Stomach (tissue), 9 donors: ENCODE results near the gene SLC16A1. TPM values are rescaled to one million over a fixed set of nuclear protein-coding genes. Genes with fewer than 3 reads are reported as not detected.

Experiments used
- DNase-seq, 2 donors: peaks; one replicate each; pipeline versions ENCODE4 v3.0.0 to v3.0.0-alpha.2; 2013 to 2019
- H3K27ac ChIP-seq, 5 donors: fragments of 200-600 bp in 4 of 5; sonication (generic) in 4 of 5; one replicate each; pipeline ENCODE4 v1.5.1; 2013 to 2019; ENCODE audit warnings: mild to moderate bottlenecking in 1 of 5, moderate library complexity in 1 of 5
- H3K27me3 ChIP-seq, 3 donors: fragments of 200-600 bp; sonication (generic); one replicate each; pipeline ENCODE4 v1.5.1; 2017 to 2019; ENCODE audit warnings: mixed run types in 1 of 3
- H3K36me3 ChIP-seq, 4 donors: fragments of 200-600 bp; sonication (generic); 1 replicate in 3 of 4; 2 replicates in 1 of 4; pipeline ENCODE4 v1.5.1; 2016 to 2019
- H3K4me1 ChIP-seq, 4 donors: fragments of 200-600 bp; sonication (generic); one replicate each; pipeline ENCODE4 v1.5.1; 2016 to 2019
- H3K4me3 ChIP-seq, 4 donors: fragments of 200-600 bp; sonication (generic) in 3 of 4; one replicate each; pipeline ENCODE4 v1.5.1; 2016 to 2019; ENCODE audit warnings: mild to moderate bottlenecking in 1 of 4
- H3K9me3 ChIP-seq, 4 donors: fragments of 200-600 bp; sonication (generic); one replicate each; pipeline ENCODE4 v1.5.1; 2016 to 2019
- EP300 ChIP-seq: sonication (generic); formaldehyde crosslinking; IDR thresholded peaks from one replicate; pipeline ENCODE4 v1.6.1; 2017; ENCODE audit warnings: antibody characterized with exemption
- POLR2A ChIP-seq, 4 donors: fragments of 450-650 bp; IDR thresholded peaks; one replicate each; pipeline ENCODE4 v1.6.1; 2016; ENCODE audit warnings: antibody characterized with exemption in 4 of 4, control low read depth in 2 of 4, mild to moderate bottlenecking in 1 of 4, moderate library complexity in 1 of 4
- POLR2AphosphoS5 ChIP-seq, 3 donors: sonication (generic); formaldehyde crosslinking; IDR thresholded peaks; one replicate each; pipeline ENCODE4 v1.6.1; 2016; ENCODE audit warnings: antibody characterized with exemption in 3 of 3
- WGBS, 5 donors: extraction: QIAGEN DNeasy Blood & Tissue Kit in 3 of 5; methylation state at CpG; one replicate each; pipeline versions ENCODE4 v1.1.5 to v1.1.7; 2013 to 2018; 5-methylcytosine and 5-hydroxymethylcytosine counted together
- intact Hi-C: fragments of 100-400 bp; cut with DNase I; formaldehyde crosslinking; loops from one replicate; pipeline ENCODE4 v1.15.1; 2023; ENCODE audit warnings: low total_unique reads
- polyA plus RNA-seq, 3 donors: library from polyadenylated mRNA; stranded (reverse); fragments of 200-250 nt; gene quantifications; one replicate each; pipeline ENCODE4 v1.2.3, GENCODE V29; 2013
- total RNA-seq, 5 donors: library from RNA; depleted of rRNA; stranded (reverse); fragments of >200 nt; gene quantifications; one replicate each; pipeline versions ENCODE4 v1.1.0 to v1.2.3, GENCODE V29; 2014 to 2016
- TF ChIP-seq, protein P1 (sequence below), 7 experiments: fragments of 450-650 bp in 4 of 7; fragments of 200-600 bp in 3 of 7; sonication (generic) in 3 of 7; IDR thresholded peaks; one replicate each; pipeline ENCODE4 v1.5.1; 2016 to 2019; ENCODE audit warnings: antibody characterized with exemption in 7 of 7, control low read depth in 2 of 7, mild to moderate bottlenecking in 1 of 7
- donor health status: healthy with polysubstance abuse.
- donor health status: Bipolar disorder and iron deficiency.
- donor health status: healthy.

Gene SLC16A1
- total and polyA plus RNA-seq, 8 donors = 4.9 to 127 (median 13.2) TPM

DNA sequence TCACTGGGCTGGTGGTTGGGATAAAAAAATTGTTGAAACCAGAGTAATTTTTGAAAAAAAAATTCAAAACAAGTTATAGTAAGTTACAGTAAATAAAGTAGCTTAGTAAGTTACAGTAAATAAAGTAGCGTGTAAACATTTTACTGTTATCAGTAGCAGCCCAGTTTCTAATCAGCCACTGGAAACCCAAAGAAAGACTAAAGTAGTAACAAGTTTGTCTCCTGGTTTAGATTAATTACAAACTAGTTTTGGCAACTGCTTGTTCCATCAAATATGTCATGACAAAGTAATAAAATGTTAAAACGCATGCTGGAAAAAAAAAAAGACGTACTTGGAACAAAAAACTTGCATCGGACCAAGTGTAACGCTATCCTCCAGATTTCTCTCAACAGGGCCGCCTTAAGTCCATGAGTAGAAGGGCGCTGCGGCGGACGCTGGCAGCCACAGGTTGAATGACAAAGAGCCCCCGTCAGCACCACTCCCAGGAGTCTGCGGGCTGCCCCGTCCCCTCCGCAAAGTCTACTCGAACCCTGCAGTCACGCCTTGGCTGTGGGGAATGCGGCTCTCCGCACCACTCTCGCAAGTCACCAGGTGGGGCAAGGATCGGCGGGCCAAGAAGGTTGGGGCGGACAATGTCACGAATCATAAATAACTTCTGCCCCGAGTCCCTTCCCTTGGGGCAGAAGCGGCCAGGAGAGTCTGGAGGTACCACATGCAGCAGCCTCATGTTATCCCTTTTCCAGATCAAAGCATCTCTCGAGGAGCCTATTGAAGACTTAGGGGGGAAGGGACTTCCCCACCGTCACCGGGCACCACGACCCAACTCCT is 837 bp downstream of the SLC16A1 start:
- DNase-seq = peak; percentile 37 to 78
- H3K4me1 ChIP-seq = peaks cover 0 to 74% (median 38%) of the 10 kb centered on the region in 4 donors
- H3K27me3 ChIP-seq = no peaks in the 10 kb centered on the region
- intact Hi-C loops = loop anchor here (10.0 kb wide), 1 partner anchor 70 kb away; no protein-coding TSS in a partner anchor
- peak overlapping the region; percentile 64 to 94 (median 88) for H3K27ac ChIP-seq
- TF ChIP-seq POLR2AphosphoS5 (IDR thresholded peaks at IDR 0.05) = no peak
- TF ChIP-seq, protein P1, sequence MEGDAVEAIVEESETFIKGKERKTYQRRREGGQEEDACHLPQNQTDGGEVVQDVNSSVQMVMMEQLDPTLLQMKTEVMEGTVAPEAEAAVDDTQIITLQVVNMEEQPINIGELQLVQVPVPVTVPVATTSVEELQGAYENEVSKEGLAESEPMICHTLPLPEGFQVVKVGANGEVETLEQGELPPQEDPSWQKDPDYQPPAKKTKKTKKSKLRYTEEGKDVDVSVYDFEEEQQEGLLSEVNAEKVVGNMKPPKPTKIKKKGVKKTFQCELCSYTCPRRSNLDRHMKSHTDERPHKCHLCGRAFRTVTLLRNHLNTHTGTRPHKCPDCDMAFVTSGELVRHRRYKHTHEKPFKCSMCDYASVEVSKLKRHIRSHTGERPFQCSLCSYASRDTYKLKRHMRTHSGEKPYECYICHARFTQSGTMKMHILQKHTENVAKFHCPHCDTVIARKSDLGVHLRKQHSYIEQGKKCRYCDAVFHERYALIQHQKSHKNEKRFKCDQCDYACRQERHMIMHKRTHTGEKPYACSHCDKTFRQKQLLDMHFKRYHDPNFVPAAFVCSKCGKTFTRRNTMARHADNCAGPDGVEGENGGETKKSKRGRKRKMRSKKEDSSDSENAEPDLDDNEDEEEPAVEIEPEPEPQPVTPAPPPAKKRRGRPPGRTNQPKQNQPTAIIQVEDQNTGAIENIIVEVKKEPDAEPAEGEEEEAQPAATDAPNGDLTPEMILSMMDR (IDR thresholded peaks at IDR 0.05) = no peak
- TF ChIP-seq POLR2A (IDR thresholded peaks at IDR 0.05) = no peak
- TF ChIP-seq EP300 = no peak
- 1 to 2% (median 2%) methylated on average over 26 to 29 of the region's 29 CpGs for WGBS, 5 donors
- no peaks in the 10 kb centered on the region for H3K9me3 ChIP-seq
- peak overlapping the region; percentile 75 to 83 (median 80) for H3K4me3 ChIP-seq
- no peaks in the 10 kb centered on the region for H3K36me3 ChIP-seq

GRCh38 chr1:112954017-112954650 is 1.9 kb downstream of the SLC16A1 start:
- peaks cover 0 to 63% (median 33%) of the 10 kb centered on the region in 4 donors for H3K4me1 ChIP-seq
- H3K27ac ChIP-seq = peak overlapping the region in 2 of 5 donors; percentile 93 to 94
- intact Hi-C loops = loop anchor here (10.0 kb wide), 1 partner anchor 69 kb away; no protein-coding TSS in a partner anchor
- H3K4me3 ChIP-seq = peak overlapping the region; percentile 75 to 83 (median 80)
- H3K9me3 ChIP-seq = no peaks in the 10 kb centered on the region
- no peaks in the 10 kb centered on the region for H3K36me3 ChIP-seq
- DNase-seq = no peak
- TF ChIP-seq EP300 (no peak), POLR2A (IDR thresholded peaks at IDR 0.05) (no peak), POLR2AphosphoS5 (IDR thresholded peaks at IDR 0.05) (no peak)
- TF ChIP-seq, protein P1 (IDR thresholded peaks at IDR 0.05) = no peak
- WGBS, 5 donors = 53 to 63% (median 60%) methylated on average over 4 of the region's 4 CpGs
- no peaks in the 10 kb centered on the region for H3K27me3 ChIP-seq

- intact Hi-C loops = loop anchor here (10.0 kb wide), 1 partner anchor 66 kb away; no protein-coding TSS in a partner anchor
- Histone ChIP-seq H3K4me3 (no peak overlapping the region), H3K36me3 (no peaks in the 10 kb centered on the region), H3K4me1 (peaks cover 0 to 31% (median 16%) of the 10 kb centered on the region in 4 donors), H3K9me3 (no peaks in the 10 kb centered on the region), H3K27me3 (no peaks in the 10 kb centered on the region), H3K27ac (no peak overlapping the region)
- TF ChIP-seq EP300 = no peak
- no peak for TF ChIP-seq POLR2AphosphoS5 (IDR thresholded peaks at IDR 0.05)
- TF ChIP-seq POLR2A (IDR thresholded peaks at IDR 0.05) = no peak
- TF ChIP-seq, protein P1 (IDR thresholded peaks at IDR 0.05) = no peak
- DNase-seq = no peak
- WGBS, 5 donors = 97 to 100% (median 98%) methylated on average over 1 of the region's 1 CpG
Measured at GRCh38 chr1:112950426-112950825, 5.6 kb downstream of the SLC16A1 start.

GRCh38 chr1:112946683-112947082 is 9.3 kb downstream of the SLC16A1 start:
- Histone ChIP-seq H3K9me3 (no peaks in the 10 kb centered on the region), H3K27me3 (no peaks in the 10 kb centered on the region), H3K4me1 (peaks cover 0 to 5% (median 0%) of the 10 kb centered on the region in 4 donors), H3K36me3 (peaks cover 0 to 4% (median 0%) of the 10 kb centered on the region in 4 donors), H3K27ac (no peak overlapping the region), H3K4me3 (no peak overlapping the region)
- intact Hi-C loops = no loop called here
- WGBS, 5 donors = 71 to 80% (median 76%) methylated on average over 3 of the region's 3 CpGs
- DNase-seq = no peak
- TF ChIP-seq EP300 (no peak), POLR2AphosphoS5 (IDR thresholded peaks at IDR 0.05) (no peak), POLR2A (IDR thresholded peaks at IDR 0.05) (no peak)
- TF ChIP-seq, protein P1 (IDR thresholded peaks at IDR 0.05) = no peak
